Brain pericyte (primary cell): ENCODE results near the gene TMEM17.

Source experiments
- DNase-seq: peaks from one replicate; pipeline ENCODE4 v3.0.0-alpha.2; 2012; ENCODE audit warnings: low read depth, low spot score

Gene TMEM17

GRCh38 chr2:62473246-62473827 is 32.7 kb downstream of the TMEM17 start:
- no peak for DNase-seq

GRCh38 chr2:62472312-62472711 is 33.7 kb downstream of the TMEM17 start:
- DNase-seq = no peak

- no peak for DNase-seq
These were observed 34.2 kb downstream of the TMEM17 start for GRCh38 chr2:62471816-62472215.

GRCh38 chr2:62471404-62471803 is 34.6 kb downstream of the TMEM17 start:
- DNase-seq = no peak

- no peak for DNase-seq
These were observed 36.4 kb downstream of the TMEM17 start for GRCh38 chr2:62469548-62469947.

GRCh38 chr2:62469114-62469513 is 36.9 kb downstream of the TMEM17 start:
- DNase-seq = no peak

GRCh38 chr2:62467475-62468321 is 38.3 kb downstream of the TMEM17 start:
- DNase-seq = peak; percentile 71

- DNase-seq = no peak
These were observed 38.9 kb downstream of the TMEM17 start for GRCh38 chr2:62467100-62467474.

- no peak for DNase-seq
These were observed 39.5 kb downstream of the TMEM17 start for GRCh38 chr2:62466503-62466854.

- DNase-seq = no peak
These were observed 40.1 kb downstream of the TMEM17 start for GRCh38 chr2:62465741-62466502.

- no peak for DNase-seq
These were observed 40.8 kb downstream of the TMEM17 start for GRCh38 chr2:62465039-62465740.

GRCh38 chr2:62464221-62465007 is 41.6 kb downstream of the TMEM17 start:
- DNase-seq = no peak

- no peak for DNase-seq
These were observed 43.8 kb downstream of the TMEM17 start for GRCh38 chr2:62462211-62462610.

GRCh38 chr2:62461707-62462106 is 44.3 kb downstream of the TMEM17 start:
- no peak for DNase-seq

GRCh38 chr2:62461017-62461553 is 44.9 kb downstream of the TMEM17 start:
- no peak for DNase-seq

GRCh38 chr2:62460175-62460574 is 45.8 kb downstream of the TMEM17 start:
- DNase-seq = no peak

- no peak for DNase-seq
These were observed 46.3 kb downstream of the TMEM17 start for GRCh38 chr2:62459672-62460071.

GRCh38 chr2:62459106-62459505 is 46.9 kb downstream of the TMEM17 start:
- DNase-seq = no peak

- DNase-seq = no peak
These were observed 47.3 kb downstream of the TMEM17 start for GRCh38 chr2:62458671-62459081.

- DNase-seq = no peak
These were observed 47.8 kb downstream of the TMEM17 start for GRCh38 chr2:62458206-62458641.

- DNase-seq = no peak
These were observed 48.4 kb downstream of the TMEM17 start for GRCh38 chr2:62457556-62457955.
